KOPT-K1 (cell line): ENCODE results near the gene MAPKAPK3.
A peak's percentile ranks its signal among the peaks of the same experiment; 100 is the strongest.

Experiments used
- H3K27ac ChIP-seq: fragments of 200-600 bp; sonication (generic); 2 replicates; pipeline ENCODE4 v1.5.1; 2016; ENCODE audit warnings: antibody characterized with exemption, mild to moderate bottlenecking, low read depth, low read length; ENCODE audit not compliant: poor library complexity, severe bottlenecking
- H3K36me3 ChIP-seq: fragments of 200-600 bp; sonication (generic); 2 replicates; pipeline ENCODE4 v1.5.1; 2017; ENCODE audit warnings: antibody characterized with exemption, mild to moderate bottlenecking, low read length, moderate library complexity; ENCODE audit not compliant: insufficient read depth
- H3K9me3 ChIP-seq: fragments of 200-600 bp; sonication (generic); 2 replicates; pipeline ENCODE4 v1.5.1; 2017; ENCODE audit warnings: antibody characterized with exemption, low read length, mild to moderate bottlenecking; ENCODE audit not compliant: insufficient read depth, poor library complexity, severe bottlenecking

The MAPKAPK3 gene

DNA sequence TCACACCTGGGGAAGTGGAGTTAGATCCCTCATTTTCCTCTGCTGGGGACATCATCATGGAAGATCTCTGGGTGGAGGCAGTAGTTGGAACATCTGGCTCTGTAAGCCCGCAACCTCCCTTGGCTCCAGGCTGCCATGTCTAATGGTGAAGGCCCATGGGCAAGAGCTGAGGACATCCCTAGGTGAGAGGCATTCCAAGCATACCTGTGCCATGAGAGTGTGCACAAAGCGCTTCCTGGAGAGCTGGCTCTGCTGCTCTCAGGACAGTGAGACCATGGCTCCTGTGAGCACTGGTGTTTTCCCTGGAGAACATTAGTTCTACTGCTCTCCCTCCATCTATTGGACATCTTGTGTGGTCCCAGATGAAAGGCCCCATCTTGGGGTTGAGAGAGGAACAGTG, 7.7 kb downstream of the MAPKAPK3 start:
- H3K9me3 ChIP-seq = no peaks in the 10 kb centered on the region
- peak overlapping the region; percentile 88 for H3K27ac ChIP-seq
- peaks cover 69% of the 10 kb centered on the region for H3K36me3 ChIP-seq

DNA sequence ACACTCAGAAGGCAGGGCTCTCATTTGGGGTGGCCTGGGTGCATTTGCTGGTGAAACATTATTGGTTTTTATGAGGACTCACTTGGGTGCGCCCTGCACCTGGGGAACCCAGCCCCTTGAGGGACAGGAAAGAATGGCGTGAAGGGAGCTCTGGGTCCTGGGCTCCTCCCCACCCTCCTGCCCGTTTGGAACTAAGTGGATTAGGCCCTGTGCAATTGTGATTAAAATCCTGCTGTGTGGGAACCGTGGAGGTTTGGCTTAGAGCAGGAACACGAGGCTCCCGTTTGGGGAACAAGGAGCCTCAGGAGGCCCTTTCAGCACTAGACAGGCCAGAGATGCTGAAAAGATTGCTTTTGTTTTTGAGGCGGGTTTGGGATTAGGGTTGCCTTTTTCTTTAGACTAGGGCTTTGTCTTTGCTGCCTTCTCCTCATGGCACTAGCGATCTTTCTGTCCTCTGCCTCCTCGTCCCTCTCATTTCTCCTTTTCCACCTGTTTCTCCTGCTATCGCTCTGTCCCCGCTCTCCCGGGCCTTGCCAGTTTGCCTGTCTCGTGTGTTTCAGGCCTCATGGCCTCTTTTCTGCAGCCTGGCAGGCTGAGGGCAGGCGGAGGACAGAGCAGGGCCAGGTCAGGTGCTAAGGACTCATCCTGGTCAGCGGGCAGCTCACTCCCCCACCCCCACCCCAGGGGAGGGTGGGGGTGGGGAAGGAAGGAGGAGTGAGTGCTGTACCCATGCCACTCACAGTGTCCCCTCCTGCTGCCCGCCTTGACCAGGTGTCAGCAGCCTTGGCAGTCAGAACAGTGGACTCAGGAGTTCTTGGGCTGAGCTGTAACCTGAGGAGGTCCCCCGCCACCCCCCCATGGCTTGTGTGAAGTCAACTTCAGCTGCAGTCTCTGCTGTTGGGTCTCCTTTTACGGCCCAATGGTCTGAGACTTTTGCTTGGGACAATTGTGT, 8.6 kb downstream of the MAPKAPK3 start:
- H3K27ac ChIP-seq = peak overlapping the region; percentile 88
- no peaks in the 10 kb centered on the region for H3K9me3 ChIP-seq
- H3K36me3 ChIP-seq = peaks cover 69% of the 10 kb centered on the region

DNA sequence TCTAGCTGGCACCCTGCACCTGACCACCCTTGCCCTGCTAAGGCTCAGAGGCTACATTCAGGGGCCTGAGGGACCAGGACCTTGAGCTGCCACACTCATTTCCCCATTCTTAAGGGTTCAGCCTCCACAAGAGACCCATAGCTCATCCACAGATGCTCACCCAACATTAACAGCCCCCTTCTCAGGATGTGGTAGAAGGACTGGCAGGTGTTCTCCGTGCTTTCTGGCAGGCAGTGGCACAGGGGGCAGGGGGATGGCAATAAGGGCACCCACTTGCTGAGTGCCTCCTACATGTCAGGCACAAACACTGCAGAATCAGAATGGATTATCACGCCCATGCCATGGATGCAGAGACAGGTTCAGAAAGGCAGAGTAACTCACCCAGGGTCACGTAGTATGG, 9.4 kb downstream of the MAPKAPK3 start:
- H3K27ac ChIP-seq = peak overlapping the region; percentile 88
- H3K9me3 ChIP-seq = no peaks in the 10 kb centered on the region
- H3K36me3 ChIP-seq = peaks cover 70% of the 10 kb centered on the region

DNA sequence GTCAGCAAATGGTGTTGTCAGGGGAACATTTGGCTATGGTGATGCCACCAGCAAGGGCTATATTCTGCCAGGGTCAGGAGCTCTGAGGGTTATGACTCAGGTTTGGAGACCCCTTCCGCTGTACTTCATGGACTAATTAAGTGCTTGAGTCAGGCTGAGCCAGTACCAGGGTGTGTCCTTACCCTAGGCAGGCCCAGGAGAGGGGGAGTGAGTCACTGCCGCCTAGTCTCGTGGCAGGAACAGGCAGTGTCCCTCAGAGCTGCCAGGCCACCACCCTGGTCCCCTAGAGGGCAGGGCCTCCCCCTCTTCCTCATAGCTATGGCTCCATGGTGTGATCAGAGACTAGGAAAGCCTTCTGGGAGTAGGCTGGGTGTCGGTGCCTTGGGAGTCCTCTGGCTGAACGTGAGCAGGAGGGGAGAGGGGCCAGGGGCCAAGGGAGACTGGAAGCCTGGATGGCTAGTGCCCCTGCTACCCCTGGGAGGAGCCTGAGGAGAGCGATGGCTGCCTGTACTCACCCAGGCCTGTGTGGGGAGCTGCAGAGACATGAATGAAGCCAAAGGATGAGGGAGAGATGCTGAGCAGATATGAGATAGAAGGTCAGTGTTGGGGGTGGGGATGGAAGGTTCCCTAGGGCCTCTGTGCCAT, 10.6 kb downstream of the MAPKAPK3 start:
- Histone ChIP-seq H3K27ac (peak overlapping the region; percentile 88), H3K36me3 (peaks cover 68% of the 10 kb centered on the region), H3K9me3 (no peaks in the 10 kb centered on the region)

DNA sequence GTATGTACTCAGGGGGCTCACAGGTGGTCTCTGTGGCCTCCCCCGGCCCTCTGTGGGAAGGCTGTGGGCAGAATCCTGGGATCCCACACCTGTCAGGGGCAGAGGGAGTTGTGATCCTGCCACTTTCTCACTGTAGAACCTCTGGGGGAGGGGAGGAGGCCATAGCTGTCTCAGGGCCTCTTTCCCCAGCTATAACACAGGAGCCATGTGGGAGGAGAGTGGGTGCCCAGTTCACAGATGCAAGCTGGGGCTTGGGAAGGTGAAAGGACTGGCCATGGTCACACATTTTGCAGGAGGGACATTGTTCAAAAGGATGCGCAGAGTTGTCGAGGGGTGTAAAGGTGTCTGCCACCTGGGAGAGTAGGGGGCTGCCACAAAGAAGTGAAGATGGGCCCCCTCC, 11.7 kb downstream of the MAPKAPK3 start:
- no peaks in the 10 kb centered on the region for H3K9me3 ChIP-seq
- H3K27ac ChIP-seq = peak overlapping the region; percentile 88
- peaks cover 70% of the 10 kb centered on the region for H3K36me3 ChIP-seq

DNA sequence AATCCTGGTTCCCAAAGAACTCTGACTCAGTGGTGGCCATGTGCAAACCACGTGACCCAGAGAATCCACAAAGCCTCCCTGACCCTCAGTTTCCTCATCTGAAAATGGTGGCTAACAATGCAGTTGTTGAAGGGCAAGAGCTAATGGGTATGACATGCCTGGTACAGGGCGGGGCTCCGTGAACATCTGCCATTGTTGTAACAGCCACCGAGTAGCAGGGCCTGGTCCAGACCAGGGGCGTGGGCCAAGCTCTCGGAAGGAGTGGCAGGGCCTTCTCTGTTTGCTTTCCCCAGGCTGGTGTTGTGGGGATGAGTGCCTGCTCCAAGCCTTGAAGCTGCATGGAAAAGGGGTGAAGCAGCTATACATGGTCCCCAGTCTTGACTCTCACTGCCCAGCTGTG, 13.4 kb downstream of the MAPKAPK3 start:
- H3K27ac ChIP-seq = peak overlapping the region; percentile 88
- H3K9me3 ChIP-seq = no peaks in the 10 kb centered on the region
- H3K36me3 ChIP-seq = peaks cover 80% of the 10 kb centered on the region

DNA sequence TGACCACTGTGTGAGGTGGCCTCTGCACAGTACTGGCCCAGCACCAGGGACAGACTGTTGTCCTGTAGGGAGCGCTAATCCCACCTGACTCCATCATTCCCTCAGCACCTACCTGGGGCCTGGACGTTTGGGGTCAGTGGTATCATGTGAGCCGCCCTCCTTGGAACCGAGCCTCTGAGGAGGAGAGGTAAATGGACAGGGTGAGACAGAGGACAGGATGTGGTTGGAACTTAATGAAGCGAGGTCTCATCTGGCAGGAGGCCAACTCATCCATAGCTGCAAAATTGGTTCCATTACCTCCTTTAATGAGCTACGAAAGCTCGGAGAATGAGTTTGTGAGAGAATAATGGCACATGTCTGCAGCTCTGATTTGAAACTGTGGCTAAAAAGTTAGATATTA, 13.9 kb downstream of the MAPKAPK3 start:
- Histone ChIP-seq H3K36me3 (peaks cover 85% of the 10 kb centered on the region), H3K27ac (peak overlapping the region; percentile 14), H3K9me3 (no peaks in the 10 kb centered on the region)

DNA sequence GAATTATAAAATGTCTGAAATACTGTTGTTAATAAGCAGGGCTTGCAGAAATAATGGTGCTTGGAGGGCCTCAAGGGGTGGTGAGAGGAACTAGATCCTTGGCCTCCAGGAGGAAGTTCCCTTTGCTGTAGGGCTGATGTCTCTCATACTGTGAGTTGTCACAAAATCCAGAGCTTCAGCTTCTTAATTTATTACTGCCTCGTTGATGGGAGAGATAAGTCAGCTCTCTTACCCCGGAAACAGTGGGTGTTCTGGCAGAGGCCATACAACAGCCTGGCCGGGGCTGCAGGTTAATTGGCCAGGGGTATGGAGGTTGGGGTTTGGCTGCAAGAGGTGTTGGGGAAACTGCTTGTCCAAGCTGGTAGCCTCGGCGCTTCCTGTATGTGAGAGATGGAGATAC, 15.5 kb downstream of the MAPKAPK3 start:
- Histone ChIP-seq H3K36me3 (peaks cover 83% of the 10 kb centered on the region), H3K9me3 (no peaks in the 10 kb centered on the region), H3K27ac (peak overlapping the region; percentile 29)

DNA sequence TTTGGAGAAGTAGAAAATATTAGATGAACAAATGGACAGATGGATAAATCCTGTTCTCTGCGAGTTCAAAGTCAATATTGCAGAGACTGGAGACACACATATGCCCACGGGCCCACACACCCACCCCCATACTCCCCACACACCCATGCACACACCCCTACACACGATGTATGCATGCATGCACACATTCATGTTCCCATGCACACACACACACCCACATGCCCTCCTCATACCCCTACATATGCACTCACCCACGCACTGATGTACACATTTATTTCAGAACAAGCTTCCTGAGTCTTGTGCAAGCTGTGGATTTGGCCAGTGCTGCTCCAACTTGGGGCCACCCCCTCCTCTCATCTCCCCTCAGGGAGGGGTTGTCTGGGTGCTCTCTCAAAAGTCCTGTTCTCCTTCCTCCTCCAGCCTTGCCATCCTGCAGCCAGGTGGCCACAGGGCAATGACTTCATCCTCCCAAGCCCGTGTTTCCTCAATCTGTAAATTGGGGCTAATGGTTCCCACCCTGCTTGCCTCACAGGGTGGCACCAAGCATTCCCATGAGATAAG, 16.4 kb downstream of the MAPKAPK3 start:
- H3K36me3 ChIP-seq = peaks cover 76% of the 10 kb centered on the region
- no peaks in the 10 kb centered on the region for H3K9me3 ChIP-seq
- H3K27ac ChIP-seq = peak overlapping the region; percentile 29

DNA sequence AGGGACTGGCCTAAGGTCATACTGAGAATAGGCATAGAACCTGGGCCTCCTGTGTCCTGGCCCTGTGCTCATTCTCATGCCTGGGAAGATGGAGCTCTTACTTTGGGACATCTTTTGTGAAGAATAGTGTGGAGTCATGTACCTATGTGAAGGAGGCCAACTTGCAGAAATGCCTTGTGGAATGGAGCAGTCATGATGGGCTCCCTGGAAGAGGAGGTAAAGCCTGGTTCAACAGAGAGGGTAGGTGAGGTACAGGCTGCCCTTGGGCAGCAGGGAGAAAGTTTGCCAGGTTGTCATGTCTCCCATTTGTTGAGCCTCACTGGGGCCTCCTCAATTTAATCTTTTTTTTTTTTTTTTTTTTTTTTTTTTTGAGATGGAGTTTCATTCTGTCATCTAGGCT, 18.1 kb downstream of the MAPKAPK3 start:
- Histone ChIP-seq H3K36me3 (peaks cover 76% of the 10 kb centered on the region), H3K27ac (no peak overlapping the region), H3K9me3 (no peaks in the 10 kb centered on the region)

DNA sequence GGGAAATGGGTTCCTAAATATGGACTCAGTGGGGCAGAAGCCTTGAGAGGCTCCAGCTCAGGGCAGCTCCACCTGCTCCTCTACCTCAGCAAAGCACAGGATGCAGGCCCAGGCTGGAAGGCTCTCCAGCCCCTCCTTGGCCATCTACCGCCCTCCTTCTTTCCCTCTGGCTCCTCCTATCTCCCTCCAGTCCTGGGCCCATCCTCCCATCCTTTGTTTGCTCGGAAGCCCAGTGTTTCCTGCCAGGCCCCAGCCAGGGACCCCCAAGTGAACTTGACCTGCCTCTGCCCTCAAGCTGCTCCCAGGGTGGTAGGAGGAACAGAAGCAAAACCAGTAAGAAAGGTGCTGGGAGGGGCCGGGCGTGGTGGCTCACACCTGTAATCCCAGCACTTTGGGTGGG, 20.1 kb downstream of the MAPKAPK3 start:
- peaks cover 76% of the 10 kb centered on the region for H3K36me3 ChIP-seq
- no peak overlapping the region for H3K27ac ChIP-seq
- H3K9me3 ChIP-seq = no peaks in the 10 kb centered on the region

DNA sequence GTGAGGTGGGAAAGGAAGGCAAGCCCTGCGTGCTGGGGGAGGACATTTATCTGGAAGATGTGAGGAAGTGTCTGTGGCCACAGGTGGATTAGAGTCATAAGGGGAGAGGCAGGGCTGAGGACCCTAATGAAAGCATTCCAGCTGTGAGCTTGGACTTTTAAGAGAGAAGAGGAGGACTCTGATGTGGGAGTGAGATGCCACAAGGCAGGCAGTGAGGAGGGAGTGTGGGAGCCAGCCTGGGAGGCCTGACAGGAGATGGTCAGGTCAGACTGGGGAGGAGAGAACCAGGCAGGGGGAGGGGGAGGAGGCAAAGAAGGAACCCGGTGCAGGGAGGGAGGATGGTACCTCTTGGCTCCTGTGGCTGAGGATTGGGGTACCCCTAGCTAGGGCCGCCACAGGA, 21.0 kb downstream of the MAPKAPK3 start:
- Histone ChIP-seq H3K27ac (no peak overlapping the region), H3K36me3 (peaks cover 80% of the 10 kb centered on the region), H3K9me3 (no peaks in the 10 kb centered on the region)

DNA sequence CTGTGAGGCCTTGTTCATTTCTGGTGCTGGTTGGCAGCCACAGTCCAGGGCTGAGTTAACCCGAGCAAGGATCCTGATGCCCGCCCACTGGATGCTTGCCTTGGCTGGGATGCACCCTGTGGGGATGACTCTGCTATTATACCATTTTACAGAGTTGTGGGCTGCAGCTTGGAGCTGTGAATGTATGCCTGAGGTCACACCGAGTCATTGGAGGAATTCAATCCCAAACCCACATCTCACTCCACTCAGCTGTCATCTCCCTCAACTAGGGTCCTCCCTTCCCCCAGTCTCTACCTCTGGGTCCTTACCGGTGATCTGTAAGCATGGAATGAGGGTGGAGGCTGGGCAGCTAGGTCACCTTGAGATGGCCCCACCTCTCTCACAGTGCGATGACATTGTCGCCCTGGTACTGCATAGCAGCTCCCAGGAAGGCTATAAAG, 22.1 kb downstream of the MAPKAPK3 start:
- Histone ChIP-seq H3K36me3 (peaks cover 80% of the 10 kb centered on the region), H3K27ac (no peak overlapping the region), H3K9me3 (no peaks in the 10 kb centered on the region)

DNA sequence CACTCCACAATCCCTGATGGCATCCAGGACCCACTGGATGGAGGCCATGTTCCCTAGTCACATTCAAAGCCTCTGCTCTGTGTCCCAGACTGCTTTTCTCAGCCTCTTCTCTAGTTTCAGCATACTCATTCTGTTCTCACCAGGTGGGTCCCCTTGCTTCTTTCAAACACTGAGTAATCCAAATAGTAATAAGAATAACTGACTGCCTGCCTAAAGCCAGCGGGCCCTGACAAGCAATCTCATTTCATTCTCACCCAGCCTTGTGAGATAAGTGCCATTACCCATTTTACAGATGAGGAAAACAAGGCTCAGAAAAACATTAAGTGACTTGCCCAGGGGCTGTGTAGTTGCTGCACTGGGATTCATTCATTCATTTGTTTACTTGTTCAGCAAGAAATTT, 25.4 kb downstream of the MAPKAPK3 start:
- H3K36me3 ChIP-seq = peaks cover 92% of the 10 kb centered on the region
- H3K9me3 ChIP-seq = no peaks in the 10 kb centered on the region
- H3K27ac ChIP-seq = no peak overlapping the region

DNA sequence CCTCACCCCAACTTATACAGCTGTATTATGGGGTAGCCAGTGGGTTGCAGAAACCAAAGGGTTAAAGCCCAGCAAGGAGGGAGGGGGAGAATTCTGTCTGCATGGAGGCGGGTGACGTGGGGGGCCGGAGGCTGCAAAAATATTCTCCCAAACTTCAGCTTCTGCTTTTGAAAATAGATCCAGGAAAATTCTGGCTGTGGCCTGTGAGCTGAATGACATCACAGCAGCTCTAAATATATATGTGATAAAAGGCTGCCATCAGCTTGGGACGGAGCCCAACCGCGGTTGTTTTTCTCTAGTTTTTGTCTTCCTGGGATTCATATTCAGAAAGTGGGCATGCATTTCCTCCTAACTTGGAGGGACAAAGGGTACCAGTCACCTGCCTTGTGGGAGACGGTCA, 27.6 kb downstream of the MAPKAPK3 start:
- no peaks in the 10 kb centered on the region for H3K9me3 ChIP-seq
- H3K36me3 ChIP-seq = peaks cover 100% of the 10 kb centered on the region
- H3K27ac ChIP-seq = no peak overlapping the region
